ENCODE results near the gene CDK1. TPM values are rescaled to one million over a fixed set of nuclear protein-coding genes. Genes with fewer than 3 reads are reported as not detected.
A peak's percentile ranks its signal among the peaks of the same experiment; 100 is the strongest.

The CDK1 gene
- total RNA-seq, 1 experiment from 2014 or later: 302 TPM

GRCh38 chr10:60809157-60809556 is 30.9 kb downstream of the CDK1 start:
- no peaks in the 10 kb centered on the region for H3K9me3 ChIP-seq (replicated peaks)
- no peak overlapping the region for H3K4me3 ChIP-seq
- peaks cover 17% of the 10 kb centered on the region for H3K4me1 ChIP-seq (replicated peaks)
- DNase-seq (ENCODE audit: low read depth in 1 of 2, low spot score in 2 of 2): no peak
- no peaks in the 10 kb centered on the region for H3K36me3 ChIP-seq
- H3K27me3 ChIP-seq (replicated peaks): no peaks in the 10 kb centered on the region
- no peak overlapping the region for H3K27ac ChIP-seq

GRCh38 chr10:60810437-60811182 is 32.3 kb downstream of the CDK1 start:
- Histone ChIP-seq H3K9me3 (replicated peaks) (no peaks in the 10 kb centered on the region), H3K27ac (no peak overlapping the region), H3K36me3 (no peaks in the 10 kb centered on the region), H3K4me1 (replicated peaks) (peaks cover 17% of the 10 kb centered on the region), H3K27me3 (replicated peaks) (no peaks in the 10 kb centered on the region), H3K4me3 (no peak overlapping the region)
- DNase-seq (ENCODE audit: low read depth in 1 of 2, low spot score in 2 of 2): peak in 1 of 2 experiments; percentile 25

GRCh38 chr10:60816628-60817397 is 38.5 kb downstream of the CDK1 start:
- no peaks in the 10 kb centered on the region for H3K9me3 ChIP-seq (replicated peaks)
- peak in 1 of 2 experiments; percentile 79 for DNase-seq (ENCODE audit: low read depth in 1 of 2, low spot score in 2 of 2)
- H3K27ac ChIP-seq: peak overlapping the region; percentile 64
- H3K27me3 ChIP-seq (replicated peaks): no peaks in the 10 kb centered on the region
- no peaks in the 10 kb centered on the region for H3K36me3 ChIP-seq
- H3K4me3 ChIP-seq: no peak overlapping the region
- H3K4me1 ChIP-seq (replicated peaks): peaks cover 56% of the 10 kb centered on the region

GRCh38 chr10:60817398-60817805 is 39.1 kb downstream of the CDK1 start:
- Histone ChIP-seq H3K4me3 (no peak overlapping the region), H3K36me3 (no peaks in the 10 kb centered on the region), H3K27ac (peak overlapping the region; percentile 64), H3K4me1 (replicated peaks) (peaks cover 56% of the 10 kb centered on the region), H3K27me3 (replicated peaks) (no peaks in the 10 kb centered on the region), H3K9me3 (replicated peaks) (no peaks in the 10 kb centered on the region)
- DNase-seq (ENCODE audit: low read depth in 1 of 2, low spot score in 2 of 2): peak; percentile 69 to 78

GRCh38 chr10:60818134-60818770 is 40.0 kb downstream of the CDK1 start:
- Histone ChIP-seq H3K27me3 (replicated peaks) (no peaks in the 10 kb centered on the region), H3K36me3 (no peaks in the 10 kb centered on the region), H3K9me3 (replicated peaks) (no peaks in the 10 kb centered on the region), H3K4me3 (no peak overlapping the region), H3K4me1 (replicated peaks) (peaks cover 56% of the 10 kb centered on the region), H3K27ac (peak overlapping the region; percentile 64)
- peak; percentile 64 to 89 for DNase-seq (ENCODE audit: low read depth in 1 of 2, low spot score in 2 of 2)

DNA sequence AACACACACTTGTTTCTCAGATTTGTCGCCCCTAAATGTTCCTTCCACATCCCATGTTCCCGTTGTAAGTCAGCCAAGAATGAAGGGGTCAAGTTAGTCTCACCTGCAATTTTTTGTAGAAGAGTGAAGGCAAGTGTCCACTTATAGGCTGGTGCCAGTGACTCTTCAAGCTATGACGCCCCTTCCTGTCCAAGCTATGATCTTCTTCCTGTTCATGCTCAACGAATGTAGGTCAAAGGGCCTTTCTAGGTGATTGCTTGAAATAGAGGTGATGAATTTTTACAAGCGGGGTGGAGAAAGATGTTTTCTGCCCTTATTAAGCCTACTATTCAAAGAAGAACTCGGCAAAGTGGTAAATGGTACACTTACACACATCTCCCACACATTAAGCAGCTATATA is 41.0 kb downstream of the CDK1 start:
- no peaks in the 10 kb centered on the region for H3K36me3 ChIP-seq
- DNase-seq (ENCODE audit: low read depth in 1 of 2, low spot score in 2 of 2): no peak
- no peaks in the 10 kb centered on the region for H3K9me3 ChIP-seq (replicated peaks)
- H3K27me3 ChIP-seq (replicated peaks): no peaks in the 10 kb centered on the region
- peaks cover 56% of the 10 kb centered on the region for H3K4me1 ChIP-seq (replicated peaks)
- H3K27ac ChIP-seq: no peak overlapping the region
- H3K4me3 ChIP-seq: no peak overlapping the region

DNA sequence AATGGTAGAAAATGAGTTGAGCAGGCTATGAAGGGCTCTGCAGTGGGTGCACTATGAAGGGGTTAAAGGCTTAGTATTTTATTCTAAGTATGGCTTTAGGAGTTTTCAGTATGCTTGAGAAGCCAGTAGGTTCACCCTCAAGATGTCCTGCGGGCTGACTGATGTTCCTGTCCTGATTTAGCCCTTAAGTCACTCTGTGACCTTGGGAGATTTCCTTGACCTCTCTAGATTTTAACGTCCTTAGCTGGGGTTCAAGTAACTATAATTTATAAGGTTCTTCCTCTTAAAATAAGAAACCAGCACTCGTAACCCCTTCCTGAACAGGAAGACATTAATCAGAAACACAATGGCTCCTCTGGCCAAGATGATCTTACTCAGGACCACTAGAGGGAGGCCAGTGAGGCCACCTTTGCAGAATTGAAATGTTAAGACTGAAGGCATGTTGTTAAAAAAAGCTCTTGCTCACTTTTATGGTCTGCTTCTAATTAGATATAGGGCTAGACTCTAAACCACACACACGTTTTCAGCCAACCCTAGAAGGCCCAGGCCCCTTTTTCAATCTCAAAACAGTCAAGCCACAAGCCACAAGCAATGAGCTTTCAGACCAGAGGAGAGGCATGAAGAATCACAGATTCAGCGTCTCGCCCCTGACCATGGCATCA is 41.9 kb downstream of the CDK1 start:
- Histone ChIP-seq H3K27ac (peak overlapping the region; percentile 16; the same call in 1 of the 2 replicates), H3K4me1 (replicated peaks) (peaks cover 56% of the 10 kb centered on the region), H3K36me3 (no peaks in the 10 kb centered on the region), H3K9me3 (replicated peaks) (no peaks in the 10 kb centered on the region), H3K27me3 (replicated peaks) (no peaks in the 10 kb centered on the region), H3K4me3 (no peak overlapping the region)
- peak; percentile 53 to 72 for DNase-seq (ENCODE audit: low read depth in 1 of 2, low spot score in 2 of 2)

GRCh38 chr10:60821656-60822055 is 43.4 kb downstream of the CDK1 start:
- no peaks in the 10 kb centered on the region for H3K27me3 ChIP-seq (replicated peaks)
- no peak for DNase-seq (ENCODE audit: low read depth in 1 of 2, low spot score in 2 of 2)
- H3K27ac ChIP-seq: peak overlapping the region; percentile 19; the same call in 1 of the 2 replicates
- H3K4me3 ChIP-seq: no peak overlapping the region
- H3K36me3 ChIP-seq: no peaks in the 10 kb centered on the region
- H3K4me1 ChIP-seq (replicated peaks): peaks cover 55% of the 10 kb centered on the region
- no peaks in the 10 kb centered on the region for H3K9me3 ChIP-seq (replicated peaks)

DNA sequence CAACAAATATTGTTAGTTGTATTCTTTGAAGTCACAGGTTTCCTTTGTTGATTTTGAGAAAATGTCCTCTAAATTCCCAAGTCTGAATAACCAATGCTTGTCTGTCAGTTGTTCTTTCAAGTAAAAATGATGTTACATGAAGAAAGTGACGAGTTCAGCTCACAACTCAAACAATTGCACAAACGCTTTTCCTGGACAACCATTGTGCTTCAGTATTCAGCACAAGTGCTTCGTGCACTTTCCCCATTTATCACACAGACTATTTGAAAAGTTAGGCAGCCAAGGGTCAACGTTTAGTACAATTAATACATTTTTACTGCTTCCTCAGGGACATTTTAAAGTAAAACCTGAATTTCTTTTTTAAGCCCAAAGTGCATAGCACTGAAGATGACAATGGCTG is 44.5 kb downstream of the CDK1 start:
- no peaks in the 10 kb centered on the region for H3K27me3 ChIP-seq (replicated peaks)
- no peak overlapping the region for H3K27ac ChIP-seq
- H3K9me3 ChIP-seq (replicated peaks): no peaks in the 10 kb centered on the region
- no peak for DNase-seq (ENCODE audit: low read depth in 1 of 2, low spot score in 2 of 2)
- H3K36me3 ChIP-seq: no peaks in the 10 kb centered on the region
- no peak overlapping the region for H3K4me3 ChIP-seq
- peaks cover 48% of the 10 kb centered on the region for H3K4me1 ChIP-seq (replicated peaks)

GRCh38 chr10:60823324-60823723 is 45.0 kb downstream of the CDK1 start:
- Histone ChIP-seq H3K4me3 (no peak overlapping the region), H3K4me1 (replicated peaks) (peaks cover 48% of the 10 kb centered on the region), H3K27me3 (replicated peaks) (no peaks in the 10 kb centered on the region), H3K9me3 (replicated peaks) (no peaks in the 10 kb centered on the region), H3K27ac (no peak overlapping the region), H3K36me3 (no peaks in the 10 kb centered on the region)
- DNase-seq (ENCODE audit: low read depth in 1 of 2, low spot score in 2 of 2): no peak

DNA sequence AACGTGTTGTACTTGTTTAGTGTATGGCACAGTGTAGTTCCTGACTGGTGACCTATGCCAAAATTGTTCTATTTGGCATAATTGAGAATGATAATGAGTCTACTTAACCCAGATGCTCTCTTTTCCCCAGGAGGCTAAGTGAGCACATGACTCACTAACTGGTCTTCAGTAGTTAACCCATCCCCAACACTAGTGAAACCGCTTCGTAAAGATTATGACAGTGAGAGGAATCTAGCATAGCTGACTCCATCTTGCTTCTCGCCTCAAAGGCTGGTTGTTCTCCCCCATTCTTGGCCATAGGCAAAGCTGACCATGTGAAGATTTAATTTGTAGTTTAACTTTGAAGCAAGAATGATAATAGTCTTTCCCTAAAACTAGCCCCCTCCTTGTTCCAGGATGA is 47.2 kb downstream of the CDK1 start:
- Histone ChIP-seq H3K4me3 (no peak overlapping the region), H3K4me1 (replicated peaks) (peaks cover 34% of the 10 kb centered on the region), H3K27me3 (replicated peaks) (no peaks in the 10 kb centered on the region), H3K9me3 (replicated peaks) (no peaks in the 10 kb centered on the region), H3K27ac (no peak overlapping the region), H3K36me3 (no peaks in the 10 kb centered on the region)
- DNase-seq (ENCODE audit: low read depth in 1 of 2, low spot score in 2 of 2): no peak

DNA sequence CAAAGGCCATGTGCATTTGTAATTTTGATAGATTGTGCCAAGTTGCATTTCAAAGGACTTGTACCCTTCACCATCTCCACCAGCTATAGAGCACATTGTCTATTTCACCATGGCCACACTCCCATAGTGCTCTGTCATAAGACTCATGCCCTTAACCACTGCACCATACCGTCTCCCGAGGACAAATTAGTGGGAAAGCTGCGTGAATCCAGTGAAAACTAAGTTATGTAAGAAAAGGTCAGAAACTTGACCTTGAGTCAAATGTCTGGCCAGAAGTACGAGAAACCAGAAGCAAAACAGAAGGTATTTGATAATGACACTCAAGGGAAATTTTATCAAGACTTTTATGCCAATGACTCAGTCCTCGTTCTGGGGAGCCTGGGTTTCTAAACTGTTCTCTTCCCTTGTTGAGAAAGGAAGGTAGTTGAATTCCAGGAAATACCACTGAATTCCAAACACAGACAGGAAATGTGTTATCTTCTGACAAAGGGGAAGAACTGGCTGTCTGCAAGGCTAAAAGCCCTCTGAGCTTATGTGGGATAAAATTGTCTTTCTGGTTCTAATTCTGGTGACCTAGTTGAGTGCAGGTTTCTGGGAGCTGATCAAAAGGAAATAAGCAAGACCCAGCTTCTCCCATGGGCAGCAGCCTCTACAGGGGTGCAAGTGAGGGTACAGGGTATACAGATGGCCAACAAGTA is 49.7 kb downstream of the CDK1 start:
- Histone ChIP-seq H3K9me3 (replicated peaks) (no peaks in the 10 kb centered on the region), H3K27ac (peak overlapping the region; percentile 62), H3K4me1 (replicated peaks) (peaks cover 21% of the 10 kb centered on the region), H3K36me3 (no peaks in the 10 kb centered on the region), H3K27me3 (replicated peaks) (no peaks in the 10 kb centered on the region), H3K4me3 (no peak overlapping the region)
- DNase-seq (ENCODE audit: low read depth in 1 of 2, low spot score in 2 of 2): peak; percentile 65 to 87

DNA sequence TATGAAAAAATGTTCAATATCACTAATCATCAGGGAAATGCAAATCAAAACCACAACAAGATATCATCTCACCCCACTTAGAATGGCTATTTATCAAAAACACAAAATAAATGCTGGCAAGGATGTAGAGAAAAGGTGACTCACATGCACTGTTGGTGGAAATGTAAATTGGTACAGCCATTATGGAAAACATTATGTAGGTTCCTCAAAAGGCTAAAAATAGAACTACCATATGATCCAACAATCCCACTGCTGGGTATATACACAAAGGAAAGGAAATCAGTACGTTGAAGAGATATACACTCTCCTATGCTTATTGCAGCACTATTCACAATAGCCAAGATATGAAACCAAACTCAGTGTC is 50.2 kb downstream of the CDK1 start:
- H3K27ac ChIP-seq: peak overlapping the region; percentile 62

More for the DNA sequence above, 50.2 kb downstream of the CDK1 start:
- no peak for DNase-seq (ENCODE audit: low read depth in 1 of 2, low spot score in 2 of 2)
- Histone ChIP-seq H3K36me3 (no peaks in the 10 kb centered on the region), H3K27me3 (replicated peaks) (no peaks in the 10 kb centered on the region), H3K4me1 (replicated peaks) (peaks cover 21% of the 10 kb centered on the region), H3K9me3 (replicated peaks) (no peaks in the 10 kb centered on the region), H3K4me3 (no peak overlapping the region)
